Measurements from ENCODE around the gene MAGED1. TPM values are rescaled to one million over a fixed set of nuclear protein-coding genes. Genes with fewer than 3 reads are reported as not detected.
A peak's percentile ranks its signal among the peaks of the same experiment; 100 is the strongest.

Gene MAGED1
- polyA plus RNA-seq, 1 experiment = 549 TPM

- CTCF ChIA-PET = interaction anchor here (0.6 kb wide), 1 partner anchor 402 kb away, joined by 3 read pairs; no protein-coding TSS in a partner anchor
These were observed 15.4 kb upstream of the MAGED1 start for GRCh38 chrX:51878056-51878455.

GRCh38 chrX:51889851-51890250, 3.6 kb upstream of the MAGED1 start:
- TF ChIP-seq CTCF (IDR thresholded peaks at IDR 0.05; ENCODE audit: low read depth, low read length) = no peak
- H3K27ac ChIP-seq (ENCODE audit: low read depth, low read length) = no peak overlapping the region
- CTCF ChIA-PET = no interaction called here
- no peaks in the 10 kb centered on the region; the same call in 1 of the 2 replicates for H3K9me3 ChIP-seq (ENCODE audit: control insufficient read depth, insufficient read depth, low read length)
- H3K27me3 ChIP-seq (ENCODE audit: control insufficient read depth, insufficient read depth, low read length) = no peaks in the 10 kb centered on the region
- POLR2A ChIA-PET = no interaction called here
- DNase-seq (ENCODE audit: low read depth, low spot score) = no peak
- H3K4me3 ChIP-seq (ENCODE audit: low read depth, low read length) = no peak overlapping the region

More at GRCh38 chrX:51878056-51878455, 15.4 kb upstream of the MAGED1 start:
- H3K27ac ChIP-seq (ENCODE audit: low read depth, low read length) = no peak overlapping the region
- POLR2A ChIA-PET = no interaction called here
- no peaks in the 10 kb centered on the region for H3K27me3 ChIP-seq (ENCODE audit: control insufficient read depth, insufficient read depth, low read length)
- no peak overlapping the region for H3K4me3 ChIP-seq (ENCODE audit: low read depth, low read length)
- TF ChIP-seq CTCF (IDR thresholded peaks at IDR 0.05; ENCODE audit: low read depth, low read length) = no peak
- no peak for DNase-seq (ENCODE audit: low read depth, low spot score)
- no peaks in the 10 kb centered on the region for H3K9me3 ChIP-seq (ENCODE audit: control insufficient read depth, insufficient read depth, low read length)

- CTCF ChIA-PET = no interaction called here
- Histone ChIP-seq H3K4me3 (ENCODE audit: low read depth, low read length) (no peak overlapping the region), H3K9me3 (ENCODE audit: control insufficient read depth, insufficient read depth, low read length) (no peaks in the 10 kb centered on the region; the same call in 1 of the 2 replicates), H3K27me3 (ENCODE audit: control insufficient read depth, insufficient read depth, low read length) (no peaks in the 10 kb centered on the region), H3K27ac (ENCODE audit: low read depth, low read length) (no peak overlapping the region)
- no peak for TF ChIP-seq CTCF (IDR thresholded peaks at IDR 0.05; ENCODE audit: low read depth, low read length)
- DNase-seq (ENCODE audit: low read depth, low spot score) = no peak
- POLR2A ChIA-PET = no interaction called here
These were observed 2.2 kb upstream of the MAGED1 start for GRCh38 chrX:51891245-51891644.

GRCh38 chrX:51891821-51892551, 1.4 kb upstream of the MAGED1 start:
- no peaks in the 10 kb centered on the region for H3K27me3 ChIP-seq (ENCODE audit: control insufficient read depth, insufficient read depth, low read length)
- no peak overlapping the region for H3K4me3 ChIP-seq (ENCODE audit: low read depth, low read length)
- peak; percentile 11 for DNase-seq (ENCODE audit: low read depth, low spot score)
- CTCF ChIA-PET = no interaction called here
- POLR2A ChIA-PET = no interaction called here
- peak overlapping the region; percentile 73 for H3K27ac ChIP-seq (ENCODE audit: low read depth, low read length)
- TF ChIP-seq CTCF (IDR thresholded peaks at IDR 0.05; ENCODE audit: low read depth, low read length) = no peak
- no peaks in the 10 kb centered on the region; the same call in 1 of the 2 replicates for H3K9me3 ChIP-seq (ENCODE audit: control insufficient read depth, insufficient read depth, low read length)

GRCh38 chrX:51893931-51894696, 691 bp downstream of the MAGED1 start:
- peak overlapping the region; percentile 90 for H3K27ac ChIP-seq (ENCODE audit: low read depth, low read length)
- CTCF ChIA-PET = interaction anchor here (0.8 to 1.1 kb wide), 2 partner anchors 14 to 33 kb away, joined by 3 read pairs; no protein-coding TSS in a partner anchor
- no peak for TF ChIP-seq CTCF (IDR thresholded peaks at IDR 0.05; ENCODE audit: low read depth, low read length)
- no peaks in the 10 kb centered on the region for H3K27me3 ChIP-seq (ENCODE audit: control insufficient read depth, insufficient read depth, low read length)
- H3K9me3 ChIP-seq (ENCODE audit: control insufficient read depth, insufficient read depth, low read length) = no peaks in the 10 kb centered on the region; the same call in 1 of the 2 replicates
- POLR2A ChIA-PET = interaction anchor here (0.6 to 1.6 kb wide), 7 partner anchors 9 to 1027 kb away, joined by 3 to 14 read pairs (median 4); partner anchors contain the start of gene GSPT2
- peak overlapping the region; percentile 83 for H3K4me3 ChIP-seq (ENCODE audit: low read depth, low read length)
- no peak for DNase-seq (ENCODE audit: low read depth, low spot score)
